GM18520 (cell line): ENCODE results near the gene ARMH1.
"Not testable (repeated sequence)": the region's sequence is repeated elsewhere in the genome, so short reads cannot be mapped to it uniquely, and the experiment has no call there.

Experiments used
- ATAC-seq: cut with Tn5 transposase; IDR thresholded peaks from one replicate; pipeline ENCODE4 v1.9.1; 2021; ENCODE audit not compliant: unreplicated experiment

ARMH1 gene

DNA sequence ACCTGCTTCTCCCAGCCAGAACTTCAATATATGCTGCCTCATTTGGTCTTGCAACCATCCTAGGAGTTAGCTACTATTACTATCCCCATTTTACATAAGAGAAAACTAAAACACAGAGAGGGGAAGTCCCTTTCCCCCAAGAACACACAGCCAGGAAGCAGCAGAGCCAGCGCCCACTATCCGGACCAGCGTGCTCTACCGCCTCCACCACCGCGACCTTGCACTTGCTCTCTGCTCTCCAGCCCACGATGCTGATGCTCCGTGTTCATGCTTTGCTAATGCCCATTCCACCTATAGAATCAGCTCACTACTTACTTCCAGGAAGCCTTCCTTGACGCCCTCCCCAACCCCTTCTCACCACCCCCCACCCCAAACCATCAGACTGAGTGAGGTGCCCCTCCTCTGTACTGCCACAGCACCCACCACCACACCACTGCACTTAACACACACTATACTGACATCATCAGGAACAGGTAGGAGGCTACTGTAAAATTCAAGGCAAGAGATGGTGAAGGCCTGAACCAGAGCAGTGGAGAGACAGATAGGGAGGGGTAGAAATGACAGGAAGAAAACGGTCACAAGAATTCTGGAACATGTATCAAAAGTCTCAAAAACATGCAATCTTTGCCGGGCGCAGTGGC lies 9.7 kb upstream of the ARMH1 start:
- ATAC-seq, result no peak

DNA sequence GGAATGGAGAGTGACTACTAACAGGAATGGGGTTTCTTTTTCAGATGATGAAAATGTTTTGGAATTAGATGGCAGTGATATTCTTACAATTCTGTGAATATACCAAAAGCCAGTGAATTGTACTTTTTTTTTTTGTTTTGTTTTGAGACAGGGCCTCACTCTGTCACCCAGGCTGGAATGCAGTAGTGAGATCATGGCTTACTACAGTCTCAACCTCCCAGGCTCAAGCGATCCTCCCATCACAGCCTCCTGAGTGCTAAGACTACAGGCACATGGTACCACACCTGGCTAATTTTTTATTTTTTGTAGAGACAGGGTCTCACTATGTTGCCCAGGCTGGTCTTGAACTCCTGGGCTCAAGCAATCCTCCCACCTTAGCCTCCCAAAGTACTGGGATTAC lies 7.8 kb upstream of the ARMH1 start:
- not testable (repeated sequence) for ATAC-seq

DNA sequence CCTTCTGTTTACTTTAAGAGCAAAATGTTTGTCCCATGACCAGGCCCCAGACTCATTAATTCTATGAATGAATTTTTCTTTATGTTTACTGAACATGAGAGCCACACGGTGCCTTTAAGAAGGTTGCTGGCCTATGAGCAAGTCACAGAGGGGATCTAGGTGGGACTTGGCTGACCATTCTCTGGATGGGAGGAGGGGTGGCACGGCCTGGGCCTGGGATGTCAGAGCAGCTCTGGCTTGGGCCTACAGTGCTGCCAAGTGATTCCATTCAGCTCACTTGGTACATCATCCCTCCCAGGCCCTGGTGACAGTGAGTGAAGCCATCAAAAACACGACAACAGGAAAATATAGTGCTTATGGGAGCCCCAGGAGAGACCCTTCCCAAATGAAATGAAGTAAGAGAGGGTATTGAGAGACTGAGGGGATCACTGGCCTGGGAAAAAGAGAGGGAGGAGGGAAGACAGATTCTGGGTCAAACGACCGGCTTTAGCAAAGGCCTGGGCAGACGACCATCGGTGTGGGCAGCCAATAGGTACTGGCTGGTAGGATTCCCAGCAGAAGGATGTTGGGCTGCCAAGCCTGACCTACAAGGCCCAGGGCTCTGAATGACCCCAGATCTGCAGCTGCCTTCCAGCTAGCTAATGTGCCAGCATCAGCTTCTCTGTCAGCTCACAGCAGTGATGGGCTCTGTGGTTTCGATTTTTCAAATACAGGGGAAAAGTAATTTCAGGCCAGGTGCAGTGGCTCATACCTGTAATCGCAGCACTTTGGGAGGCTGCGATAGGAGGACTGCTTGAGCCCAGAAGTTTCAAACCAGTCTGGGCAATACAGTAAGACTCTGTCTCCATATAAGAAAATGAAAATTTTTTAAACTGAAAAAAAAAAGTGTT lies 3.5 kb upstream of the ARMH1 start:
- ATAC-seq, result no peak

DNA sequence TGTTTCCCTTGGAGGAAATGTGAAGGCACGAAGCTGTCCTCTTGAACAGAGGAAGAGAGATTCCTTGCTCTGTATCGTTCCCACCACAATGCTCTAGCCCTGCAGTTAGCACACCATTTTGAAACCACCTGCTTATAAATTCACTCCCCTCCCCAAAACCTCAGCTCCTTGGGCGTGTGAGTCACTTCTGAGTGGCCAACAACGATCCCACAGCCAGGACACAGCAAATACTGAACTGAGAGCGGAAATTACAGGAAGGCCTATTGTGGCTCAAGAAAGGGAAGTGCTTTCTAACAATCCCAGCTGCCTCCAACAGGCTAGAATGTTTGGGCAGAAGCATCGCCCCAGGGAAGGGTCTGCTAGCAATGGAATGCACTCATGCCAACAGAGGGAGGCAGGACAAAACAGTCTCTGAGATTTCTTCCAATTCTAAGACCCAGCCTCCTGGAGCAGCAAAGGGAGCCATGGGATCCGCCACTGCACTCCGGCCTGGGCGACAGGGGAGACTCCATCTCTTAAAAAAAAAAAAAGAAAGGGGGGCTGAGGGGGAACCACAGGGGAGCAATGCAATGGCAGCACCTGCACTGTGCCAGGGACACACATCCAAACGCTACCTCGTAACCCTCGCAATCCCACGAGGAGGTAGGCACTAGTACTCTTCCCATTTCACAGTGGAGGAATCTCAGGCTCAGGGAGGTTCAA lies 2.1 kb upstream of the ARMH1 start:
- no peak for ATAC-seq

DNA sequence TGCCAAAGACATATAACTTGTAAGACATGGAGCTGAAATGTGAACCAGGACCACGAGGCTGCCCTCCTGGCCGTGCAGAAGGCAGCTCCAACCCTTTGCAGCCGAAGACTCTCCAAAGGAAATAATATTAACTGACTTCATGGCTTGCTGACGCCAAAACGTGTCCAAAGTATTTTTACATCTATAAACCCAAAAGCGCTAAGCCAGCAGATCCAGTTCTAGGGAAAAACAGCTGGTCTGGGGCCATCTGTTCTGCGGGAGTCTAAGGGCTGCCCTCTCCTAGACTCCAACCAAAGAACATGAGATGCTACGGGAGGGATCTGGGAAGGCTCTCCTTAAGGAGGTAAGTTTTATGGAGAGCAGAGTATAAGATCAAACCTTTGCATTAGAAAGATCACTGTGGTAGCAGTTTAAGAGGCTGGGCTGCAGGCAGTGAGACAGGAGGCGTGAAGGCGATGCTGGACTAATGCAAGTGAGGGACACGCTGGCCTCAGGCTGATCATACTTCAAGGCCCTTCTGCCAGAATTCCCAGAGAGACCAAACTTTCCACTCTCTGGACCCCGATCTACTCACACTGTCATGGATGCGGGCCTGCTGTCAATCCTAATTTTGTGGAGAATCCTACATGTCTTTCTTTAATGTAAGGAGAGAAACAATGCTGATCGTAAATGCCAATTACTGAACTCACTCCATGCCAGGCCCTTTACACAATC lies 1.4 kb upstream of the ARMH1 start:
- no peak for ATAC-seq

DNA sequence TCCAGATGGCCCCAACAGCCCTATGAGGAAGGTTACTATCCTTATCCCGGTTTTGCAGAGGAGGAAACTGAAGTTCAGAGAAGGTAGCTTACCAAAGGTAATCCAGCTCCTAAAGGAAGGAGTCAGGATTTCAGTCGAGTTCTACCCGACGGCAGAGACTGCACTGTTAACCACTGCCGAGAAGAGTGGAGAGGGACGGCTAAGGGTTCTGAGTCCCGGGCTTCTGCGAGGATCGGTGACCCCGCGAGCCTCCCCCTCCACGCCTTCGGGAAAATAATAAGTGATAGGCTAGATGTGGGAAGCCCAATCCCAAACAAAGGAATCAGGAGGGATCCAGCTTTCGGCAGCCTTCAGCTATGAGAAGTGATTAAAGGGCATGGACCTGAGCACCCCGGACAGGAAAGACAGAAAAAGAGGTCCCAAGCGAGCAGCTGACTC lies 820 bp upstream of the ARMH1 start:
- no peak for ATAC-seq

DNA sequence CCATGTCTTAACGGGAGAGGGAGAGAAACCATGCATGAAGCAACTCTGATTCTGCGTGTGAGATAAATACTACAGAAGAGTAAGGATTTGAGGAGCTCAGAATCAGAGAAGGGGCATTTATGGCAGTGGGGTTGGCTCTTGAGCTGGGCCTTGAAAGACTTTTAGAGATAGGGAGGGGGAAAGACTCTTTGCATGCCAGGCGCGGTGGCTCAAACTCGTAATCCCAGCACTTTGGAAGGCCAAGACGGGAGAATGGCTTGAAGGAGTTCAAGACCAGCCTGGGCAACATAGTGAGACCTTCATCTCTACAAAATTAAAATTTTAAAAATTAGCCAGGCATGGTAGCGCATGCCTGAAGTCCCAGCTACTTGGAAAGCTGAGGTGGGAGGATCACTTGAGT lies 672 bp downstream of the ARMH1 start:
- ATAC-seq, result no peak

DNA sequence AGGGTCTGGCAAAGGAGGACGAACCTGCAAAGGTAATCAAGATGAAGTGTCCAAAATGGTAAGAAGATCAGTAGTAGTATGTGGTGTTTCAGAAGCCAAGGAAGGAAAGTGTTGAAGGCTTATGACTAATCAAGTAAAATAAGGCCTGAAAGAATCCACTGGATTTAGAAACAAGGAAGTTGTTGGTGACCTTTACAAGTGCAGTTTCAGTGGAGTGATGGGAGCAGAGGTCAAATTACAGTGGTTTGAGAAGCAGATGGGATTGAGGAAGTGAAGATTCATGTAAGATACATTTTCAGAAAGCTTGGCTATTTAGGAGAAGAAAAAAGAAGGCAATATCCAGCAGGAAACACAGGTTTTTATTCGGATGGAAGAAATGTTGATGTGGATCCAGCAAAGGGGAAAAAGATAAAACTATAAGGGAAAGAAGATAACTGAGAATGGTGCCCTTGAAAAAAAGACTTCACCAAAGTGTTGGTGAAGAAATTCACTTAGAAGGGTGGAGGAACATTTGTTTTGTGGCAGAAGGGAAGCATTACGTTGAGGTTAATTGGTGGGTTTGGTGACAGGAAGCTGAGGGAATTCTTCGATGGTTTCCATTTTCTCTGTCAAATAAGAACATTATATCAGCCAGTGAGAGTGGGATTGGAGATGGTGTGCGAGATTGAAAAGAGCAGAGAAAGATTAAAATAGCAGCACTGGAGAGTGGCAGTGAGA lies 2.1 kb downstream of the ARMH1 start:
- ATAC-seq, result no peak

DNA sequence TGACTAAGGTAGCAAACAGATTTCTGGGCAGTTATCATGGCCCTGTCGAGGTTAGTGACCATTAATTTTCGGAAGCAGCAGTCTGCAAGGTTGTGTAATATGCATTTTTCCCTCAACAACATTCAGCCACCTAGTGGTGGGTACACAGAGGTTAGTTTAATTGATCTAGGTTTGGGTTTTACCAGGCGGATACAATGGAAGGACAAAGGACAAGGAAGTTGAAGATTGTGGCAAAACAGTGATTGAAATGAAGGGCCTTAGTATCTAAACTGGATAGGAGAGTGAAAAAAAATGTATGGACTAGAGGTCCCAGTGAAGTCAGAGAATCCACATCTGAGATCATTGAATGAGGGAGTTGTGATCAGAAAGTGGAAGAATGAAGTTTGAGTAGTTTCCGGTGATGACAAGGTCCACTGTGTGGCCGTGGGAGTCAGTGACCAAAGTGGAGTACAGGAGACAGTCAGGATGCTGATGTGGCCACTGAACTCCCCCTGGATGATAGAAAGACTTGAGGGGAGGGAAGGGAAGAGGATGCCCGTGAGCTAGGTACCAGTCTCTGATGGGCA lies 2.8 kb downstream of the ARMH1 start:
- no peak for ATAC-seq

DNA sequence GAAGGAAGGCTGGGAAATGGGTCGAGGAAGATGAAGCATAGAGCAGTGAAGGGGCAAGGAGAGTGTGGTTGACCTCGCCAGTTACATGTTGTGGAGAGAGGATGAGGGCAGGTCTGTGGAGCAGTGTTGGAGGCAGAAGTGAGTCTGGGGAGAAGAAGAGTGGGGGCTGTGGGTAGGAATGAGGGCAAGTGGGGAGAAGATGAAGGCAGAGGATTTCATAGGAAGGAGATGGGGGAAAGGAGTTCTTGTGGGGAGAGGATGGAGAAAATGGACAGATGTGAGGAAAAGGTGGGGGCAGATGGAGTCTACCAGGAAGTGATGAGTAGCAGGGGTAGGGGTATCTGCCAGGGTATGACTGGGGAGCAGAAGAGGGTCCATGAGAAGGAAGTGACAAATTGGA lies 3.6 kb downstream of the ARMH1 start:
- no peak for ATAC-seq

DNA sequence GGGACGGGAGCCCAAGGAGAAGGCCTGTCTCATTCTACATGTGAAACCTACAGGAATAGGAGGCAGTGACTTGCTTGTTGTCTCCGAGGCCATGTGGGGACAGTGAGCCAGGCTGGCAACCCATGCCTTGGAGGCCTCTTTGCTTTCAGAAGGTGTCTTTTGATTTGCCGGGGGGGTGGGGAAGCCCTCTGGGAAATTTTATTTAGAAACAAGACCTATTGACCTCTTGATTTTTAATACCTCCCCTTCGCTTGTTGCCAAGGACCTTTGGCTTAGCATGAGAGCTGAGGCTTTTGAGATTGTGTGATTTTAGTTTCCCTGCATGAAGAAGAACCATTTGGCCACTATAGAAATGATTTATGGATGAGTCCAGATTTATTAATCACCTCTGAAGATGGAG lies 4.1 kb downstream of the ARMH1 start:
- no peak for ATAC-seq

DNA sequence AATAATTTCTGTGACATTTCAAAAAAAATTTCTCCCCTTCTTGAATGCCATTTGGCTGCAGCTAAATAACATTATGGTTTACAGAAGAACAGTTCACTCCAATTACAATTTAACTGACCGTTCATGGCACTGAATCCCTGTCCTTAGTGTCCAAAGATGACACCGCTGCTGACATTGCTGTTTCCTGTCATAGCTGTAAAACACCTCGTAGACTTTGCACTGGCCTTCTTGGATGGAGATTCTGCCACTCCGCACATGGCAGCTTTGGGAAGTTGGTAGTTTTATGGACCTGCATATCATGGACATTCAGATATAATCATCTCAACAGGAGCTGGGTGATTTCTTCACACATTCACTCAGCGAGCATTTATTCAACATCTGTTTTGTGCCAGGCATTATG lies 5.0 kb downstream of the ARMH1 start:
- ATAC-seq, result no peak

DNA sequence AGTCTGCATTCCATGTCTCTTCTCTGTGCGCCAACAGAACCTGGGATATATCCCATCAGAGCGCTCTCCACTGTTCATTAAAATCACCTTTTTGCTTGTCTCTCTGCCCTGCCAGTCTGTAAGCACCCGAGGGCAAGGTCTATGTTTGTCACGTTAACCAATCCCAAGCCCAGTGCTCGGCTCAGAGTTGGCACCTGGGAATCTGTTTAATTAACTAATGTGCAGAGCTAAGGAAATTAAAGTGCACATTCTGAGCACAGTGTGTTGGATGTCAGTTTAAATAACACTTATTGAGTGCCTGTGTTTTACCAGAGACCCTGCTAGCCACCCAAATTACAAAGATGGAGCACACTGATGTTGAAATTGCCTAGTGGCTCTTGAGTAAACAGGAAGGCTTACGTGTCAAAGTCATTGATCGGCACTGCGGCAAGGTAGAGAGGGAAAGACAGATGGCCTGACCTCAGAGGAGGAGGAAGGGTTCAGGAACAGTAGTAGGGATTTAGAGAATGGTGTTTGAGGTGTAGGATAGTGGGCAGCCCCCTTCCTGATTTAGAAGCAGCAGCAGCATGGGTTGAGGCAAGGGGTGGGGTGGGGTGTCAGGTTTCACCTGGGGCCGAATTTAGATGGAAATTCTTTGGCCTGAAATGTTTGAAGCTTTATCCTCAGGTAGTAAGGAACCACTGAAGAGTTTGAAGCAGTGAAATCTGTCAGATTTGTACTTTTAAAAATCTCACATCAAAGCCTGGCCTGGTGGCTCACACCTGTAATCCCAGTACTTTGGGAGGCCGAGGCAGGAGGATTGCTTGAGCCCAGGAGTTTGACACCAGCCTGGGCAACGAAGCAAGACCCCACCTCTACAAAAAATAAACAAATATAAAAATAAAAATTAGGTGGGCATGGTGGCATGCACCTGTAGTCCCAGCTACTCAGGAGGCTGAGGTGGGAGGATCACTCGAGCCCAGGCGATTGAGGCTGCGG lies 7.7 kb downstream of the ARMH1 start:
- no peak for ATAC-seq

DNA sequence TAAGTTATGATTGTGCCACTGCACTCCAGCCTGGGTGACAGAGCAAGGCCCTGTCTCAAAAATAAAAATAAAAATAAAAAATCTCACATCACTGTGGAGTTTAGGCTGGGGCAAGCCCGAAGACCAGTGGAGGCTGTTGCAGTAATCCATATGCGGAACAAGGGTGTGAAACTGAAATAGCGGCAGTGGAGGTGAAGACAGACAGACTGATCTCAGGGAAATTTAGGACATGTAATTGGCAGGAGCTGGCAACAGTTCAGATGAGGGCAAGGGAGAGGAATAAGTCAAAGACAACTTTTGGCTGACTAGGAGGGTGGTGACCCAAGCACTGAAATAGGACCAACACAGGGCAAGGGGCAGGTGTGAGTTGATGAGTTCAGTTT lies 8.4 kb downstream of the ARMH1 start:
- no peak for ATAC-seq

DNA sequence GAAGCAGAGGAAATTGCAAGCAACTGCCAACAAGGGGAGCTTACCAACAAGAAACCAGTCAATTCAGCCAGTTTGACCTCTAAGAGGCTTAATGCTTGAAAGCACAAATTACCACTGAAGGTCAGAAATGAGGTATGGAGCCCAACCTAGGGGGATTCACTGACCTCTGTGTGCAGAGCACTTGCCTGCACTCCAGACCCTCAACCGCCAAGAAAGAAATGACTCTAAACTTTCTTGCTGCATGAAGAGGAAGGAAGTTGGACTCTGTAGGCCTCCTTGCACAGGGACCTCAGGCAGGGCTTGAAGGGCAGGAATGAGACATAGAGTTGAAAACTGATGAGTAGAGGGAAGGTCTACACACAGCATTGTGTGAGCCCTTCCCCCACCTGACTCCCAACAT lies 10.0 kb downstream of the ARMH1 start:
- ATAC-seq, result no peak

DNA sequence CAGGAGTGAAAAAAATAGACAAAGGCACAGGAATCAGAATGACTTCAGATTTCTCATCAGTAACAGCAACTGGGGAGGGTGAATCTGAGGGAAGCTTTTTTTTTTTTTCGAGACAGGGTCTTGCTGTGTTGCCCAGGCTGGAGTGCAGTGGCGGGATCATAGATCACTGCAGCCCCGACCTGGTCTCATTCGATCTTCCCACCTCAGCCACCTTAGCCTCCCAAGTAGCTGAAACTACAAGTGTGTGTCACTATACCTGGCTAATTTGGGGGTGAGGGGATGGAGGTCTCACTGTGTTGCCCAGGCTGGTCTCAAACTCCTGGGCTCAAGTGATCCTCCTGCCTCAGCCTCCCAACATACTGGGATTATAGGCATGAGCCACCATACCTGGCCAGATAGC lies 10.7 kb downstream of the ARMH1 start:
- ATAC-seq, result no peak

DNA sequence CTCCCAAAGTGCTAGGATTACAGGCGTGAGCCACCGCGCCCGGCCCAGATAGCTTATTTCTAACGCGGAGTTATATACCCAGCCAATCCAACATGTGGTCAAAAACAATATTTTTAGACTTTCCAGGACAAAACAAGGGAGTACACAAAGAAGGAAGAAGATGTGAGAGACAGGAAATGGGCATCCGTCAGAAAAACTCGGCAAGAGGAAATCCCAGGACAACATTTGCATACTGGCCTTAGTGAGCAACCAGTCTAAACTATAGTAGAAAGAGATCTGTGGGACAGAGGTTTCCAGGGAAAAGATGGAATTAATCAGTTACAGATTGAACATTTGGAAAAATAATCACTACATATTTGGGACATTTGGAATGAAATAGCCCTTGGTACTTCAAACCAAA lies 11.4 kb downstream of the ARMH1 start:
- ATAC-seq, result no peak

DNA sequence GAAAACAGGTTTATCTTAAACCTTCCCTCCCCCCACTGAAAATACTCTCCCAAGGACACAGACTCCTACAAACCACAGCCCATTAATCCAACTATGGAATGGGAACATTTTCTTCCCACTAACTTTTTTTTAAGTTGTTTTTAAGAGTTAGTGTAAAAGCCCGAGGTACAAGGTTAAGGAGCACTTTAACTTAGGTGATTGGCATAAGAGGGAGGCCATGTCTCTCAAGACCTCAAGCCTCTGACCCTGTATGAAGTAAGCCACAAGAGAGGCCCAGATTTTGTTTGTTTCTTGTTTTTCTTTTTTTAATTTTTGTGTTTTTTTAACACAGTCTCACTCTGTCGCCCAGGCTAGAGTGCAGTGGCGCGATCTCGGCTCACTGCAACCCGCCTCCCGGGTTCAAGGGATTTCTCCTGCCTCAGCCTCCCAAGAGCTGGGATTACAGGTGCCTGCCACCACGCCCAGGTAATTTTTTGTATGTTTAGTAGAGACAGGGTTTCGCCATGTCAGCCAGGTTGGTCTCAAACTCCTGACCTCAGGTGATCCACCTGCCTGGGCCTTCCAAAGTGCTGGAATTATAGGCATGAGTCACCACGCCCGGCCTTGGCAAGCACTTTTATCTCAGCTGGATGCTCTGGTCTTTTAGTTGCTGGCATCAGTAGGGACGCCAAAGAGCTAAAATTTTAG lies 14.4 kb downstream of the ARMH1 start:
- ATAC-seq, result no peak

DNA sequence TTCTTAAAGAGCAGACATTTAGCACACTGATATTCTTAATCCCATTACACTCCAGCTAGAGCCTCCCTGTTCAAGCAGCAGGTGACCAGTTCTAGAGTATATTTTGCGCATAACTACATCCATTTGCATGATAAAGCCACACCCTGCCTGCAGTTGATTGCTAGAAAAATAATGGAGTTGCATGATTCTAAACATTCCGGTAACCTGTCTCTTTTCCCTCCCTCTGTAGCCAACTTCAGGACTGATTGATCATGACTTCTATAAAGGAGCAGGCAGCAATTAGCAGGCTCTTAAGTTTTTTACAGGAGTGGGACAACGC lies 14.9 kb downstream of the ARMH1 start:
- no peak for ATAC-seq
